Heart left ventricle (tissue), 16 donors: Measurements from ENCODE around the gene PLXNB3. TPM values are rescaled to one million over a fixed set of nuclear protein-coding genes. Genes with fewer than 3 reads are reported as not detected.
A peak's percentile ranks its signal among the peaks of the same experiment; 100 is the strongest.
"Not testable (repeated sequence)": the region's sequence is repeated elsewhere in the genome, so short reads cannot be mapped to it uniquely, and the experiment has no call there.

Experiments
- ATAC-seq, 4 donors: fragments of 200-7000 bp; cut with Tn5 transposase; one replicate each; pipeline ENCODE4 v1.9.1; 2020 to 2022; ENCODE audit warnings: moderate library complexity in 4 of 4, mild to moderate bottlenecking in 3 of 4, moderate number of reproducible peaks in 1 of 4
- DNase-seq, 5 donors: peaks; one replicate each; pipeline ENCODE4 v3.0.0-alpha.2; 2020
- H3K27ac ChIP-seq, 12 donors: fragments of 200-600 bp; sonication (generic) in 4 of 12; one replicate each; pipeline versions ENCODE4 v1.5.0 to v1.8.0; 2016 to 2022; ENCODE audit warnings: mild to moderate bottlenecking in 2 of 12
- H3K27me3 ChIP-seq, 9 donors: fragments of 200-600 bp; sonication (generic) in 2 of 9; one replicate each; pipeline versions ENCODE4 v1.5.1 to v1.8.0; 2016 to 2022; ENCODE audit warnings: mild to moderate bottlenecking in 3 of 9
- H3K36me3 ChIP-seq, 9 donors: fragments of 200-600 bp; sonication (generic) in 2 of 9; one replicate each; pipeline versions ENCODE4 v1.5.0 to v1.8.0; 2018 to 2022; ENCODE audit warnings: mild to moderate bottlenecking in 2 of 9
- H3K4me1 ChIP-seq, 12 donors: fragments of 200-600 bp; sonication (generic) in 4 of 12; one replicate each; pipeline versions ENCODE4 v1.5.0 to v1.8.0; 2016 to 2022; ENCODE audit warnings: mild to moderate bottlenecking in 3 of 12
- H3K4me3 ChIP-seq, 12 donors: fragments of 200-600 bp; sonication (generic) in 4 of 12; one replicate each; pipeline versions ENCODE4 v1.5.0 to v1.8.0; 2017 to 2022; ENCODE audit warnings: mild to moderate bottlenecking in 9 of 12, moderate library complexity in 4 of 12
- H3K9me3 ChIP-seq, 12 donors: fragments of 200-600 bp; sonication (generic) in 4 of 12; one replicate each; pipeline versions ENCODE4 v1.5.0 to v1.8.0; 2016 to 2022; ENCODE audit warnings: mild to moderate bottlenecking in 1 of 12
- CTCF ChIP-seq, 12 donors: fragments of 200-600 bp; sonication (generic) in 4 of 12; IDR thresholded peaks; one replicate each; pipeline versions ENCODE4 v1.5.0 to v1.8.0; 2018 to 2022; ENCODE audit warnings: antibody characterized with exemption in 12 of 12, mild to moderate bottlenecking in 5 of 12
- POLR2A ChIP-seq, 2 donors: fragments of 450-650 bp; IDR thresholded peaks; one replicate each; pipeline ENCODE4 v1.6.1; 2017; ENCODE audit warnings: antibody characterized with exemption in 2 of 2, mild to moderate bottlenecking in 2 of 2, moderate library complexity in 2 of 2
- WGBS, 4 donors: extraction: QIAGEN DNeasy Blood & Tissue Kit in 2 of 4; methylation state at CpG; one replicate each; pipeline versions ENCODE4 v1.1.5 to v1.1.7; 2013 to 2018; 5-methylcytosine and 5-hydroxymethylcytosine counted together
- intact Hi-C, 10 donors: fragments of 100-400 bp; cut with DNase I; formaldehyde crosslinking; loops; one replicate each; pipeline versions ENCODE4 v1.11.1 to v1.14.2; 2022
- polyA plus RNA-seq, 2 donors: library from polyadenylated mRNA; stranded (reverse); fragments of 200-250 nt; gene quantifications; one replicate each; pipeline ENCODE4 v1.2.3, GENCODE V29; 2013
- total RNA-seq, 9 donors: library from RNA; depleted of rRNA in 2 of 9; stranded (reverse); fragments of >200 nt in 2 of 9; fragmentation: NEBNext Ultra II Directional in 3 of 9; extraction: Animal tissue kit (Norgen Biotek cat#: 25700) in 3 of 9; gene quantifications; one replicate each; pipeline versions ENCODE4 v1.1.0 to v1.2.4, GENCODE V29; 2016 to 2023
- donor health status: ischemic (EF 13 %, LVEDD 7.1; RV severe dilation, severe dysfunction).
- donor health status: healthy with polysubstance abuse.
- donor health status: DM: no; HTN: yes; CAD: no.
- donor health status: DM: no; HTN: no; CAD: no.
- donor health status: ischemic (EF 25% LVEDD 6.9; RV normal size, moderate dysfunction).
- donor health status: ischemic (EF 25% LVEDD 5.7; RV mildly dilated, moderate dysfunction).
- donor health status: healthy.
- donor health status: DM: yes; HTN: yes; CAD: no.
- donor health status: ischemic (EF 35%, LVEDD 5.7; RV mildly dilated, moderate dysfunction).
- donor health status: nonischemic (EF 11% LVEDD 7.7; RV severe dilation, severe dysfunction).
- donor health status: DM: yes; HTN: yes; CAD: no.
- donor health status: PGD.
- donor health status: ischemic (EF 29% LVEDD 5.4; RV normal size, mild dysfunction).
- donor health status: nonischemic (EF 23%, LVEDD 6.1; RV moderate dilation, normal function).

PLXNB3 gene
- total and polyA plus RNA-seq, 11 donors, result 0.51 to 8.6 (median 2.8) TPM

- intact Hi-C loops, ATAC-seq, H3K4me1 ChIP-seq, H3K36me3 ChIP-seq, H3K4me3 ChIP-seq, H3K9me3 ChIP-seq, H3K27me3 ChIP-seq: not testable (repeated sequence)
- peak overlapping the region in 1 of 12 donors; percentile 71 for H3K27ac ChIP-seq
- DNase-seq, result peak in 1 of 5 donors; percentile 62
- 56 to 77% (median 63%) methylated on average over 16 to 35 of the region's 35 CpGs for WGBS, 4 donors
These were observed 20.4 kb upstream of the PLXNB3 start for GRCh38 chrX:153743468-153744209.

DNA sequence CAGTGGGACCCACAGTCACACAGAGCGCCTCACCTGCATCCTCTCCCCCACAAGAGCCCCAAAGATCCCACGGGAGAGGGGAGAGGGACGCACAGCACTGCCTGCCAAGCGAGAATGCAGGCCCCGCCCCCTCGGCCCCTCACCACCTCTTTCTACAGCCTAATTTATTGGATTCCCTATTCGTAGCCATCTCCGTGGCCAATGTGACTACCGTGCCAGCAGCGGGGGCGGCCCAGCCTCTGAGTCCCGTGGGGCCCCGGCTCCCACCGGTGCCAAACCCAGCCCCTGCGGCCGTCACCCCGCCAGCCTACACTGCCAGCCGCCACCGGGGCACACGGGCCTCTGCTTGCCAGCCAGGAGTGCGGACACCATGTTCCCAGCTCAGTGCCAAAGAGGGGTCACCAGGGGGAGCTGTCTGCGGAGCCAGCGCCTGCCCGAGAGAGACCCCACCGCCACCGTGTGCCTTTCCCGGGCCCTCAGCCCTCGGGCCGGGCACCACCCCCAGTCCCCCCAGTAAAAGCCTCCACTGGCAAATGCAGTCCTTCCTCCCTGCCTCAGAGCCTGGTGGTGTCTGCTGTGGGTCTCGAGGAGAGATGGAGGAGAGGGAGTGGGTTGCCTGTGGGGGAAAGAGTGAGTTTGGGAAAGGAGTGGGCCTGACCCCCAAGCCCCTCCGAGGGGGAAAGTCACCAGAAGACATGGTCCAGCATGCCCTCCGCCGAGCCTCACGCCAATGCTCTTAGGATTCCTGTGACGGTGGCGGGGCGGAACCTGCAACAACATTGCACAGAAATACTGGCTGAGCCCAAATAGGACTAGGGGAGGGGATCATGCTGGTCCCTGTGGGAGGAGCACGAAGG is 19.6 kb upstream of the PLXNB3 start:
- WGBS, 4 donors, result 14 to 38% (median 24%) methylated on average over 36 to 38 of the region's 38 CpGs
- no peak overlapping the region for H3K4me3 ChIP-seq
- peaks cover 0 to 7% (median 0%) of the 10 kb centered on the region in 9 donors for H3K27me3 ChIP-seq
- ATAC-seq (no peak), DNase-seq (no peak)
- peaks cover 0 to 6% (median 0%) of the 10 kb centered on the region in 12 donors for H3K4me1 ChIP-seq
- intact Hi-C loops, result no loop called here
- peaks cover 0 to 5% (median 0%) of the 10 kb centered on the region in 12 donors for H3K9me3 ChIP-seq
- peak overlapping the region in 1 of 12 donors; percentile 71 for H3K27ac ChIP-seq
- H3K36me3 ChIP-seq, result peaks cover 0 to 4% (median 0%) of the 10 kb centered on the region in 9 donors
- TF ChIP-seq CTCF (IDR thresholded peaks at IDR 0.05), result peak in 4 of 12 donors; percentile 19 to 29 (median 23)
- TF ChIP-seq POLR2A (IDR thresholded peaks at IDR 0.05), result no peak

- H3K36me3 ChIP-seq, result not testable (repeated sequence)
- WGBS, 4 donors, result 24 to 73% (median 45%) methylated on average over 12 of the region's 12 CpGs
These were observed 19.0 kb upstream of the PLXNB3 start for GRCh38 chrX:153745067-153745433.

DNA sequence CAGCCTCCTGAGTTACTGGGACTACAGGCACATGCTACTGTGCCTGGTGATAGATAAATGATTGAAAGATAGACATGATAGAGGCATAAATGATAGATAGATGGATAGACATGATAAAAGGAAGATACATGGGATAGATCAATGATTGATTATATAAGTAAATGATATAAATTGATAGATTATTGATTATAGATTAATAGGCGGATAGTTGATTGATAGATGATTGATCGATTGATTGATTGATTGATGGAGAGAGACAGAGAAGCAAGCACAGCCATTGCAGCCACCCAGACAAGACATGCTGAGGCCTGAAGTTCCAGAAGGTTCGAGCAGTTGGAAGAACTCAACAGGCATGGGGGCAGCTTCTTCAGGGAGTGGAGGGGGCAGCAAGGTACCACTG is 17.7 kb upstream of the PLXNB3 start:
- intact Hi-C loops, result no loop called here
- TF ChIP-seq POLR2A (IDR thresholded peaks at IDR 0.05), result no peak
- no peak for TF ChIP-seq CTCF (IDR thresholded peaks at IDR 0.05)
- peaks cover 0 to 5% (median 0%) of the 10 kb centered on the region in 12 donors for H3K9me3 ChIP-seq
- H3K27ac ChIP-seq, result no peak overlapping the region
- H3K4me3 ChIP-seq, result no peak overlapping the region
- H3K4me1 ChIP-seq, result peaks cover 0 to 6% (median 0%) of the 10 kb centered on the region in 12 donors
- no peak for ATAC-seq
- 73 to 88% (median 79%) methylated on average over 3 of the region's 3 CpGs for WGBS, 4 donors
- no peaks in the 10 kb centered on the region for H3K36me3 ChIP-seq
- no peak for DNase-seq
- peaks cover 0 to 10% (median 0%) of the 10 kb centered on the region in 9 donors for H3K27me3 ChIP-seq

More at GRCh38 chrX:153745067-153745433, 19.0 kb upstream of the PLXNB3 start:
- H3K27ac ChIP-seq, intact Hi-C loops, H3K27me3 ChIP-seq, ATAC-seq, DNase-seq, H3K9me3 ChIP-seq, H3K4me3 ChIP-seq, H3K4me1 ChIP-seq: not testable (repeated sequence)

DNA sequence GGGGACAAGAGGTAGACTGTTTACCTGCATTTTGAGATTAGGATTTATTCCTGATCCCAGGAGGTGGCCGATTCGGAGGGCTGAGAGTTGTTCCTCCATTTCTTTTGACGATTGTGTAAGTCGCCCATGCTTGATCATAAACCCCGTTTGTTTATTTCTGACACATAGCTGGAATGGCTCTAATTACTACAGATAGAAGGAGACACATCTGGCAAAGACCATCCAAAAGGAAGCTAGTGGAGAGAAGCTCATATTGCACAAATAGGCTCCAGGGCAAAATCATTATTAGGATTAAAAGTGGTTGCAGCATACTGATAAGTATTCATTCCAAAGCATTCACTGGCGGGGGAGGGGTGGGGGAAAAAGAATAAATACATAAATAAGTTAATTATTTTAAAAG is 17.1 kb upstream of the PLXNB3 start:
- H3K27ac ChIP-seq, intact Hi-C loops: not testable (repeated sequence)
- 80 to 83% (median 81%) methylated on average over 6 of the region's 6 CpGs for WGBS, 4 donors

DNA sequence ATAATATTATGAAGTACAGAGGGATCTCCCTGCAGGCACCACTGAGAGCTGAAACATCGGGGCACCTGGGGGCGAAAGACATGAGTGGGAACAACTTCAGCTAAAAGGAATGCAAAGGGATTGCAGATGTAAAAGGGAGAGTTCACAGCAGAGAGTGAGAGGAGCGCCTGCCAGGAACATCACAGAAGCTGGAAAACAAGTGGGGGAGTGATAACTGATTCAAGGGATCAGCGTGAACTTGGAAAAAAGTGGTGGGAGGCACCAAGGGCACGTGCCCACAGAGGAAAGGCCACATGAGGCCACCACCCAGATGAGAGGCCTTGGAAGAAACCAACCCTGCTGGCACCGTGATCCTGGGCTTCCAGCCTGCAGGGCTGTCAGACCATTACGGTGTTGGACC is 15.0 kb upstream of the PLXNB3 start:
- H3K27ac ChIP-seq, H3K4me1 ChIP-seq, H3K9me3 ChIP-seq, intact Hi-C loops, ATAC-seq, DNase-seq, H3K4me3 ChIP-seq, H3K36me3 ChIP-seq: not testable (repeated sequence)
- WGBS, 4 donors, result 76 to 82% (median 79%) methylated on average over 7 of the region's 7 CpGs
- peaks cover 0 to 10% (median 0%) of the 10 kb centered on the region in 9 donors for H3K27me3 ChIP-seq

More for the DNA sequence above, 17.1 kb upstream of the PLXNB3 start:
- not testable (repeated sequence) for H3K4me1 ChIP-seq, H3K9me3 ChIP-seq, ATAC-seq, H3K36me3 ChIP-seq, DNase-seq, H3K4me3 ChIP-seq
- H3K27me3 ChIP-seq, result peaks cover 0 to 10% (median 0%) of the 10 kb centered on the region in 9 donors
